DMS114 treated with DMSO at 0.1 percent for 48 hours (cell line): Measurements from ENCODE around the gene FFAR3.
"Not testable (repeated sequence)": the region's sequence is repeated elsewhere in the genome, so short reads cannot be mapped to it uniquely, and the experiment has no call there.

Experiments used
- DNase-seq: peaks from one replicate; lab custom pipeline; 2025; ENCODE audit not compliant: unreplicated experiment; lab: John Stamatoyannopoulos, UW

The FFAR3 gene

DNA sequence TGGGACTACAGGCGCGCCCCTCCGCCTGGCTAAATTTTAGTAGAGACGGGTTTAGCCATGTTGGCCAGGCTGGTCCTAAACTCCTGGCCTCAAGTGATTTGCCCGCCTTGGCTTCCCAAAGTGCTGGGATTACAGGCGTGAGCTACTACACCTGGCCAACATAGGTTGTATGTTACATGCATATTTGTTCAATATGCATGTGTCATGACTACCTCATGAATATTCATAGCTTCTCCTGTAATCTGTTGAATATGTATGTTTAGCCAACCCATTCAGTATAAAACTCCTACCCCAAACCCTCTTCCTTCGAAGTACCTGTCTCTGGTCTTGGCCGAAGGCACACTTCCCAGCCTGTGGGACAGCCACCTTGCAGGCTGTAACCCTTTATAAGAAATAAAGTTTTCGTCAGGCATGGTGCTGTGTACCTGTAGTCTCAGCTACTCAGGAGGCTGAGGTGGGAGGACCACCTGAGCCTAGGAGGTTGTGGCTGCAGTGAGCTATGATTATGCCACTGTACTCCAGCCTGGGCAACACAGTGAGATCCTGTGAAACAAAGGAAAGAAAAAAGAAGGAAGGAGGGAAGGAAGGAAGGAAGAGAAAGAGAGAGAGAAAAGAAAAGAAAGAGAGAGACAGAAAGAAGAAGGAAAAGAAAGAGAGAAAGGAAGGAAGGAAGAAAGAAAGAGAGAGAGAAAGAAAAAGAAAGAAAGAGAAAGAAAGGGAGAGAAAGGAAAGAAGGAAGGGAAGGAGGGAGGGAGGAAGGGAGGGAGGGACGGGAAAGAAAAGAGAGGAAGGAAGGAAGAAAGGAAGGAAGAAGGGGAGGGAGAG lies 41.9 kb downstream of the FFAR3 start:
- no peak for DNase-seq

DNA sequence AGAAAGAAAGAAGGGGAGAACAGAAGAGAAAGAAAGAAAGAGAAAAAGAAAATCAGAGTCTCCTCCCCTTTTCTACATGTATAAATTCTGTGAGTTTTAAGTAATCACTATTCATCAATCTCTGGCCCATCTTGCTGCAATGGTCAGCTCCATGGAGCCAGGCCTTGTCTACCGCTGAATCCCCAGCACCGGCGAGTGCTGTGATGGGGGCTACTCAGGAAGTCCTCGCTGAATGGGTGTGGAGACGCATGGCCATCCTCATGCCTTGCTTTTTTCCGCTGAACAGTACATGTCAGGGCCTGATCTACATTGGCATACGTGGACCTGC lies 42.5 kb downstream of the FFAR3 start:
- DNase-seq = no peak

DNA sequence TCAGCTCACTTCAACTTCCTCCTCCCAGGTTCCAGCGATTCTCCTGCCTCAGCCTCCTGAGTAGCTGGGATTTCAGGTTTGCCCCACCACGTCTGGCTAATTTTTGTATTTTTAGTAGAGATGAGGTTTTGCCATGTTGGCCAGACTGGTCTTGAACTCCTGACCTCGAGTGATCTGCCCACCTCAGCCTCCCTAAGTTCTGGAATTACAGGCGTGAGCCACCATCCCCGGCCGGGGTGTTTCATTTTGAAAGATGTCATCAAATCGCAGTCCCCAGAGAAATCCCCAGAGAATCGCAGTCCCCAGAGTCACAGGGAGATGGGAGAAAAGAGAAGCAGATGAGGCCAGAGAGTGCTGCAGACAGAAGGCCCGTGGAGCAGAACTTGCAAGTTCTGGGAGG lies 43.2 kb downstream of the FFAR3 start:
- not testable (repeated sequence) for DNase-seq

DNA sequence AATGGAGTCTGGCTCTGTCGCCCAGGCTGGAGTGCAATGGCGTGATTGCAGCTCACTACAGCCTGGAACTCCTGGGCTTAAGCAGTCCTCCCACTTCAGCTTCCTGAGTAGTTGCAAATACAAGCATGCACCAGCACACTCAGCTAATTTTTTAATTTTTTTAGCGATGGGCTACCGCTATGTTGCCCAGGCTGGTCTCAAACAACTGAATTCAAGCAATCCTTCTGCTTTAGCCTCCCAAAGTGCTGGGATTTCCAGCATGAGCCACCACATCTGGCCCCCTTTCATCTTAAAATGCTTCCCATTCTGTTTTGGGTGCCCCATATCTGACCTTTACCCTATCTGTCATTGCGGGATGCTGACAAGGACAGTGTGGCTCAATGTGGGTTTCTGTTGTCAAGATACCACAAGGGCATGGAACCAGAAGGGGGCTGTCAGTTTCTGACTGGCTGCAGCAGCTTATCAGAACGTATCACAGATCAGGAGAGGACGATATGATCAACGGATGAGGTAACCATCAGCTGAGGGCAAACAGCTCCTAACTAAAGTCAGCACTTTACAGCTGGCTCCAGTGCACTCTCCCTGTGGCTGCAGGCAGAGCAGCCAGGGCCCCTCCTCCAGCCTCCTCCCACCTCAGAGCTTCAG lies 45.0 kb downstream of the FFAR3 start:
- DNase-seq = no peak

DNA sequence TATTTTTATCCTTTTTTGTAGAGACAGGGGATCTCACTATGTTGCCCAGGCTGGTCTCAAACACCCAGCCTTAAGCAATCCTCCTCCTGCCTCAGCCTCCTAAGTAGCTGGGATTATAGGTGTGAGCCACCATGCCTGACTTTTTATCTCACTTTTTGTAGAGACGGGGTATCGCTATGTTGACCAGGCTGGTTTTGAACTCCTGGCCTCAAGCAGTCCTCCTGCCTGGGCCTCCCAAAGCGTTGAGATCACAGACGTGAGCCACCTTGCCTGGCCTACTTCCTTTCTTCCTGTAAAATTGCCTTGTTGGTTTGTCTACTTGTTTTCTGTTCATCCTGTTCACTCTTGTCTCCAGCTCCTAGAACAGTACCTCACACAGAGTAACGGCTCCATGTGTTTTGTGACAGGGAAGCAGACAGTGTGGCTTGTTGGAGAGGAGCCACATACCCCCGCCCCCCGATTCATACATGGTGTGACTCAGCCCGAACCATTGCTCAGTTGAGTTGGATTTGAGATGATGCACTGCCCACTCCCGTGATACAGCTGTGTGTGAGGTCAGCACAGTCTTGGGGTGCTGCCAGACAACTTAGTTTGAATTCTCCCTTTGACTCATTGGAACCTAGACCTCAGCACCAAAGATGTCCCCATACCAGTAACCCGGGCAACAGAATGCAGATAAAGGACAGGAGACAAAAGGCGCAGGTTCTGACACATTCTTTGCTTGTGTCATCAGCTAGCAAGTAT lies 46.8 kb downstream of the FFAR3 start:
- no peak for DNase-seq

DNA sequence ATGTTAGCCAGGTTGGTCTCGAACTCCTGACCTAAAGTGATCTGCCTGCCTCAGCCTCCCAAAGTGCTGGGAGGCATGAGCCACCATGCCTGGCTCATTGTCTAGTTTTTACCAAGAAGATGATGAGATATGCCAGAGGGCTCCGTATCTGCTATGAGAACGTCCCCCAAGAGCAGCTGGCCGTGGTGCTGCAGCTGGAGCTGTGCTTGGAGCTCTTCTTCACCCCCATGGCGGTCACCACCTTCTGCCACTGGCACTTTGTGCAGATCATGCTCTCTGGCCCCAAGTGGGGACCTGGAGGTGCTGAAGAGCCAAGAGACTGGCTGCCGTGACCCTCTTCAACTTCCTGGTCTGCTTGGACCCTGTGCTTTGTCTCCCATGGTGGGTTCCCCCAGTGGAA lies 49.4 kb downstream of the FFAR3 start:
- DNase-seq = no peak

DNA sequence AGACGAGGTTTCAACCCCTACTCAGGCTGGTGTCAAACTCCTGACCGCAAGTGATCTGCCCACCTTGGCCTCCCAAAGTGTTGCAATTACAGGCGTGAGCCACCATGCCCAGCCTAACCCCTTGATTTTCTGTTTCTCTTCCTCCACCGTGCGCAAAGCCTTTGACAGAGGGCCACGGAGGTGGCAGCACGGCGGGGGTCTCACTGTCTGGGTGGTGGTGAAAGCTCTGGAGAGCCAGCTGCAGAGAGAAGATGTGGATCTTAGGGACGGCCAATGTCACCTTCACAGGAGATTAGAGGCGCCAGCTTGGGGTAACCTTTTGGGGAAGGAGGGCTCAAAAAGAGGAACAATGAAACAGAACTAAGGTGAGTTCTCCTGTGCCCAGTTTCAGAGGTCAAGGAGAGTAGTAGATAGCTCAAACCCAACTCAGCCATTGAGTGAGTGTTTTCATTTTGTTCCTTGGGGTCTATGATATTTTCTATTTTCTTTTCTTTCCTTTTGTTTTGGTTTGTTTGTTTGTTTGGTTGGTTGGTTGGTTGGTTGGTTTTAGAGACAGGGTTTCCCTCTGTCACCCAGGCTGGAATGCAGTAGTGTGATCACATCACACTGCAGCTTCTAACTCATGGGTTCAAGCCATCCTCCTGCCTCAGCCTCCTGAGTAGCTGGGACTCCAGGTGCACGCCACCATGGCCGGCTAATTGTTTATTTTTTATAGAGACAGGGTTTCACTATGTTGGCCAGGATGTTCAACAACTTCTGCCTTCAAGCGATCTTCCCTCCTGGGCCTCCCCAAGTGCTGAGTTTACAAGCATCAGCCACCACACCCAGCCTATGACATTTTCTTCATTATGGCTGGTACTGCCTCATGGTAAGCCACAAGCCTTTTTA lies 50.3 kb downstream of the FFAR3 start:
- DNase-seq = no peak

DNA sequence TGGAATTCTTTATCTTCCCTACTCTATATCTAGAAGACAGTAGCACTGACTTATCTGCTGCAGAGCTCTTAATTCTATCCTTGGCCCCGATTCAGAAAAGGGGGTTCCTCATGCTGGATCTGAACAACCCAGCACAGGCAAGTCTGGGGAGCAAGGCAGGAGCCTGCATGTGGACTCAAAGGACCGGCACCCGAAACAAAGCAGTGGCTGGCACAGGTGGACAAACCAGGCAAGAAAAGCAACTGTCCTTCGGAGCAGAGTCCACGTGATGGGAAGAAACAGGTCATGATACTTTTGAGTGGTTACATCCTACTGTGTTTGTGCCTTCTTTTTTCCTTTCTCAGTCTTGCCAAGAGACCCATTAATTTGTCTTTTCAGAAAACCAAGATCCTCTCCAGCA lies 50.9 kb downstream of the FFAR3 start:
- DNase-seq = no peak
